Neuronal stem cell (in vitro differentiated cells): ENCODE results near the gene YEATS2. TPM values are rescaled to one million over a fixed set of nuclear protein-coding genes. Genes with fewer than 3 reads are reported as not detected.

Source experiments
- DNase-seq: peaks from one replicate; pipeline ENCODE4 v3.0.0-alpha.2; 2013; ENCODE audit warnings: low spot score
- H2AFZ ChIP-seq: one replicate; pipeline ENCODE4 v1.6.1; 2013; ENCODE audit warnings: mild to moderate bottlenecking, low read length, inconsistent platforms
- H2AK5ac ChIP-seq: 2 replicates; pipeline ENCODE4 v1.6.1; 2013; ENCODE audit warnings: low read depth, mild to moderate bottlenecking, inconsistent platforms, low read length, moderate library complexity, mixed read lengths
- H2BK120ac ChIP-seq: 2 replicates; pipeline ENCODE4 v1.6.1; 2013; ENCODE audit warnings: low read depth, mild to moderate bottlenecking, inconsistent platforms, low read length, moderate library complexity, mixed read lengths
- H2BK12ac ChIP-seq: one replicate; pipeline ENCODE4 v1.6.1; 2013; ENCODE audit warnings: low read length, inconsistent platforms
- H2BK15ac ChIP-seq: 2 replicates; pipeline ENCODE4 v1.6.1; 2013; ENCODE audit warnings: mild to moderate bottlenecking, low read length, inconsistent platforms, mixed read lengths
- H2BK5ac ChIP-seq: one replicate; pipeline ENCODE4 v1.6.1; 2013; ENCODE audit warnings: inconsistent platforms, mild to moderate bottlenecking, low read length, moderate library complexity
- H3K14ac ChIP-seq: one replicate; pipeline ENCODE4 v1.6.1; 2013; ENCODE audit warnings: low read length, inconsistent platforms
- H3K18ac ChIP-seq: 2 replicates; pipeline ENCODE4 v1.6.1; 2013; ENCODE audit warnings: low read length, inconsistent platforms
- H3K23ac ChIP-seq: 2 replicates; pipeline ENCODE4 v1.6.1; 2013; ENCODE audit warnings: low read depth, mild to moderate bottlenecking, mixed read lengths, low read length, inconsistent platforms; ENCODE audit not compliant: poor library complexity
- H3K27ac ChIP-seq: replicated peaks from 3 replicates; pipeline ENCODE4 v1.5.1; 2013; ENCODE audit warnings: low read length, inconsistent platforms
- H3K27me3 ChIP-seq, 3 experiments: 2 replicates each; pipeline ENCODE4 v1.6.1; 2013; ENCODE audit warnings: low read length in 3 of 3, mild to moderate bottlenecking in 2 of 3, inconsistent platforms in 1 of 3, low read depth in 1 of 3, mixed read lengths in 1 of 3, moderate library complexity in 1 of 3; ENCODE audit not compliant: control insufficient read depth in 3 of 3, insufficient read depth in 3 of 3
- H3K36me3 ChIP-seq, 2 donors: replicated peaks in 1 of 2; 2 replicates each; pipeline ENCODE4 v1.6.1; 2013; ENCODE audit warnings: low read length in 2 of 2; ENCODE audit not compliant: control insufficient read depth in 2 of 2, insufficient read depth in 2 of 2
- H3K4ac ChIP-seq: 2 replicates; pipeline ENCODE4 v1.6.1; 2013; ENCODE audit warnings: inconsistent platforms, mild to moderate bottlenecking, low read length, moderate library complexity
- H3K4me1 ChIP-seq, 2 donors: 1 replicate in 1 of 2; 2 replicates in 1 of 2; pipeline ENCODE4 v1.6.1; 2013; ENCODE audit warnings: low read length in 2 of 2, low read depth in 1 of 2; ENCODE audit not compliant: control insufficient read depth in 2 of 2, insufficient read depth in 1 of 2
- H3K4me2 ChIP-seq: one replicate; pipeline ENCODE4 v1.6.1; 2013; ENCODE audit warnings: mild to moderate bottlenecking, low read length, inconsistent platforms; ENCODE audit not compliant: insufficient read depth, poor library complexity, severe bottlenecking
- H3K4me3 ChIP-seq, 2 donors: 2 replicates each; pipeline ENCODE4 v1.5.1; 2013; ENCODE audit warnings: low read length in 2 of 2, mild to moderate bottlenecking in 2 of 2, inconsistent platforms in 1 of 2, moderate library complexity in 1 of 2
- H3K79me1 ChIP-seq: one replicate; pipeline ENCODE4 v1.6.1; 2013; ENCODE audit warnings: low read depth, mild to moderate bottlenecking, inconsistent platforms, low read length, moderate library complexity
- H3K9ac ChIP-seq: one replicate; pipeline ENCODE4 v1.6.1; 2013; ENCODE audit warnings: mild to moderate bottlenecking, low read depth, low read length, inconsistent platforms; ENCODE audit not compliant: poor library complexity
- H3K9me3 ChIP-seq, 2 donors: replicated peaks in 1 of 2; 2 replicates each; pipeline versions ENCODE3 to v1.6.1; 2013; ENCODE audit warnings: low read length in 2 of 2, mild to moderate bottlenecking in 2 of 2, inconsistent platforms in 1 of 2, low read depth in 1 of 2, mixed read lengths in 1 of 2, moderate library complexity in 1 of 2; ENCODE audit not compliant: control insufficient read depth in 2 of 2, insufficient read depth in 1 of 2
- H4K8ac ChIP-seq: one replicate; pipeline ENCODE4 v1.6.1; 2013; ENCODE audit warnings: low read depth, mild to moderate bottlenecking, inconsistent platforms, low read length, moderate library complexity
- H4K91ac ChIP-seq: one replicate; pipeline ENCODE4 v1.6.1; 2013; ENCODE audit warnings: low read length, low read depth, mild to moderate bottlenecking, inconsistent platforms; ENCODE audit not compliant: poor library complexity
- WGBS, 2 donors: extraction: QIAGEN DNeasy Blood & Tissue Kit; methylation state at CpG; one replicate each; pipeline ENCODE4 v1.1.7; 2013; ENCODE audit warnings: missing lambda C conversion rate in 2 of 2, mixed read lengths in 1 of 2; ENCODE audit not compliant: insufficient read length in 2 of 2, insufficient replicate concordance in 1 of 2; ENCODE audit errors: extremely low coverage in 2 of 2; 5-methylcytosine and 5-hydroxymethylcytosine counted together
- polyA plus RNA-seq, 2 experiments: library from polyadenylated mRNA; stranded (reverse); fragments of 200-250 nt; gene quantifications; one replicate each; pipeline ENCODE4 v1.2.3, GENCODE V29; 2013

Gene YEATS2
- 32.5 TPM for polyA plus RNA-seq (2013, experiment 1 of 2)
- polyA plus RNA-seq (2013, experiment 2 of 2): 32.1 TPM

GRCh38 chr3:183697610-183698317, at the start of gene YEATS2:
Gene YEATS2, plus strand, starts transcription at chr3:183697797. Its CDS starts 17,366 bp downstream, at chr3:183715163.
- H3K14ac ChIP-seq: peak within 1 kb of the TSS; percentile 63
- peak within 1 kb of the TSS; percentile 95 for H3K23ac ChIP-seq
- peak within 1 kb of the TSS; percentile 90 for H2BK15ac ChIP-seq
- peak within 1 kb of the TSS; percentile 56 for H3K4ac ChIP-seq
- H2BK120ac ChIP-seq: peak within 1 kb of the TSS; percentile 88
- H4K91ac ChIP-seq: peak within 1 kb of the TSS; percentile 59
- H3K79me1 ChIP-seq: peaks cover 5% of the 10 kb centered on the region
- peaks cover 0 to 3% (median 0%) of the 10 kb centered on the region in 3 experiments for H3K27me3 ChIP-seq
- peak within 1 kb of the TSS; percentile 41 for H3K4me2 ChIP-seq
- peak within 1 kb of the TSS; percentile 79 for H3K27ac ChIP-seq
- no CpG with 5 or more reads among the region's 89 CpGs for WGBS, 2 donors
- peak within 1 kb of the TSS; percentile 93 to 95 for H3K4me3 ChIP-seq
- H2AFZ ChIP-seq: peak within 1 kb of the TSS; percentile 95
- peak within 1 kb of the TSS; percentile 91 for H3K9ac ChIP-seq
- no peak within 1 kb of the TSS for H4K8ac ChIP-seq
- peak within 1 kb of the TSS; percentile 98 for H2AK5ac ChIP-seq
- peaks cover 0 to 5% of the 10 kb centered on the region in 2 donors for H3K9me3 ChIP-seq
- peak within 1 kb of the TSS; percentile 99 for H3K18ac ChIP-seq
- H2BK5ac ChIP-seq: peak within 1 kb of the TSS; percentile 97
- H2BK12ac ChIP-seq: no peak within 1 kb of the TSS
- peaks cover 4 to 5% of the 10 kb centered on the region in 2 donors for H3K4me1 ChIP-seq
- peaks cover 4 to 18% of the 10 kb centered on the region in 2 donors for H3K36me3 ChIP-seq
- DNase-seq: peak; percentile 79

DNA sequence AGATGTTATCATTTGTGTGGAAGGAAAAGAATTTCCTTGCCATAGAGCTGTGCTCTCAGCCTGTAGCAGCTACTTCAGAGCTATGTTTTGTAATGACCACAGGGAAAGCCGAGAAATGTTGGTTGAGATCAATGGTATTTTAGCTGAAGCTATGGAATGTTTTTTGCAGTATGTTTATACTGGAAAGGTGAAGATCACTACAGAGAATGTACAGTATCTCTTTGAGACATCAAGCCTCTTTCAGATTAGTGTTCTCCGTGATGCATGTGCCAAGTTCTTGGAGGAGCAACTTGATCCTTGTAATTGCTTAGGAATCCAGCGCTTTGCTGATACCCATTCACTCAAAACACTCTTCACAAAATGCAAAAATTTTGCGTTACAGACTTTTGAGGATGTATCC, 47.0 kb upstream of the YEATS2 start:
- Histone ChIP-seq H3K4me3 (no peak overlapping the region), H3K79me1 (no peaks in the 10 kb centered on the region), H4K91ac (no peak overlapping the region), H3K4ac (no peak overlapping the region), H2BK15ac (no peak overlapping the region), H3K4me1 (no peaks in the 10 kb centered on the region), H2BK120ac (no peak overlapping the region), H3K27ac (no peak overlapping the region), H2AK5ac (no peak overlapping the region), H3K27me3 (no peaks in the 10 kb centered on the region), H3K9me3 (peaks cover 21 to 44% of the 10 kb centered on the region in 2 donors), H3K18ac (no peak overlapping the region), H4K8ac (no peak overlapping the region), H2AFZ (no peak overlapping the region), H2BK5ac (no peak overlapping the region), H3K14ac (no peak overlapping the region), H2BK12ac (no peak overlapping the region), H3K36me3 (peaks cover 6 to 28% of the 10 kb centered on the region in 2 donors), H3K4me2 (no peak overlapping the region), H3K23ac (no peak overlapping the region), H3K9ac (no peak overlapping the region)
- WGBS, 2 donors: no CpG with 5 or more reads among the region's 4 CpGs
- no peak for DNase-seq

DNA sequence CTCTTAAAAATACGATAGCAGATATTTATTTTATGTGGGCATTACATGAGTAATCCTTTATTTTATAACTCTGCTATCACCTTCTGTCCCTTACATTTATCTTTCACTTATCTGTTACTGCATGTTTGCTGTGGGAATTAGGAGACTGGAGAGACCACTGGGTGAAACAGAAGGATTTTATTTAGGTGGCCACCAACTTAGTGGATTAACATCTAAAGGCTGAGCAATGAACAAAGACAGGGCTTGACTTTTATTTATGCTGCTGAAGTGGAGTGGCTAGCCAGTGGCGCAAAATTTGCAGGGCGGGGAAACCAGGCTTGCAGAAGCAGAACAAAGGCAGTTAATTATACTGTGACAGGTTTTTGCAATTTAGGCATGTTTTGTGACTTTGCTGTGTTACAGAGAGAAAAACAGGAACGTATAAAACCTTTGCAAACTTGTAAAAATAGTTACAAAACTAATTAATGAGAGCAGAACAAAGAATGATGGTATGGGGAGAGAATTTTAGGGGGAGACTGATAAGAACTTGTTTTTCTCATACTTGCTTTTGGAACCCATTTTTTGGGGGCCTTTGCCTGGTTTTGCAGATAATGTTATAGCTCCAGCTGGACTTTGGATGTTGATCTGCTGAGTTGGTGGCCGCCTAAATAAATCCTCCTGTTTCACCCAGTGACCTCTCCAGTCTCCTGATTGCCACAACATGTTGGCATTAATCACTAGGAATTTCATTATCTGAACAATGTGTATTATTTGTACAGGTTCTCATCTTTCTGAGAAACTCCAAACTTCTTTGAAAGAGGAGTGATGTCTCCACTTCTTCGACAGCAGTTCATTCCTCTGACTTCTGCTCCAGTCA, 44.2 kb upstream of the YEATS2 start:
- no CpG with 5 or more reads among the region's 6 CpGs for WGBS, 2 donors

GRCh38 chr3:183654727-183655126, 42.9 kb upstream of the YEATS2 start:
- Histone ChIP-seq H3K4me2 (no peak overlapping the region), H3K36me3 (peaks cover 8 to 36% of the 10 kb centered on the region in 2 donors), H2BK5ac (no peak overlapping the region), H3K9me3 (peaks cover 22 to 45% of the 10 kb centered on the region in 2 donors), H3K14ac (no peak overlapping the region), H3K4me1 (no peaks in the 10 kb centered on the region), H3K79me1 (no peaks in the 10 kb centered on the region), H2AFZ (no peak overlapping the region), H2AK5ac (no peak overlapping the region), H3K9ac (no peak overlapping the region), H4K91ac (no peak overlapping the region), H2BK15ac (no peak overlapping the region), H3K23ac (no peak overlapping the region), H3K4ac (no peak overlapping the region), H3K18ac (no peak overlapping the region), H2BK12ac (no peak overlapping the region), H3K4me3 (no peak overlapping the region), H2BK120ac (no peak overlapping the region), H4K8ac (no peak overlapping the region), H3K27me3 (no peaks in the 10 kb centered on the region), H3K27ac (no peak overlapping the region)
- no peak for DNase-seq
- WGBS, 2 donors: no CpG with 5 or more reads among the region's 1 CpG

More for the DNA sequence above, 44.2 kb upstream of the YEATS2 start:
- no peak overlapping the region for H2BK120ac ChIP-seq
- H2AK5ac ChIP-seq: no peak overlapping the region
- H2BK5ac ChIP-seq: no peak overlapping the region
- no peak for DNase-seq
- no peak overlapping the region for H3K14ac ChIP-seq
- no peak overlapping the region for H2AFZ ChIP-seq
- H3K9me3 ChIP-seq: peaks cover 22 to 45% of the 10 kb centered on the region in 2 donors
- no peak overlapping the region for H3K4me3 ChIP-seq
- no peak overlapping the region for H2BK15ac ChIP-seq
- H3K4me2 ChIP-seq: no peak overlapping the region
- H3K27me3 ChIP-seq: no peaks in the 10 kb centered on the region
- H4K91ac ChIP-seq: no peak overlapping the region
- peaks cover 6 to 26% of the 10 kb centered on the region in 2 donors for H3K36me3 ChIP-seq
- H3K4me1 ChIP-seq: no peaks in the 10 kb centered on the region
- H3K18ac ChIP-seq: no peak overlapping the region
- no peak overlapping the region for H3K23ac ChIP-seq
- H3K79me1 ChIP-seq: no peaks in the 10 kb centered on the region
- no peak overlapping the region for H2BK12ac ChIP-seq
- H3K4ac ChIP-seq: no peak overlapping the region
- no peak overlapping the region for H4K8ac ChIP-seq
- no peak overlapping the region for H3K9ac ChIP-seq
- H3K27ac ChIP-seq: no peak overlapping the region
